ENCODE measurements around the gene JAM3.

- TF ChIP-seq POLR2AphosphoS5 (IDR thresholded peaks at IDR 0.05; ENCODE audit: borderline replicate concordance, low read depth, low read length) (no peak), EZH2 (IDR thresholded peaks at IDR 0.05) (no peak), FOXP2 (optimal IDR thresholded peaks at IDR 0.05; ENCODE audit: control extremely low read depth, extremely low read length, insufficient read depth) (no peak)
These were observed 47.5 kb upstream of the JAM3 start for GRCh38 chr11:134021326-134021725.

All from SK-N-MC (cell line).